NAMALWA (cell line): ENCODE data around the gene ACOT6.
"Not testable (repeated sequence)": the region's sequence is repeated elsewhere in the genome, so short reads cannot be mapped to it uniquely, and the experiment has no call there.

Experiments used
- DNase-seq: peaks from one replicate; pipeline ENCODE4 v3.0.0-alpha.2; 2015; ENCODE audit warnings: low spot score

The ACOT6 gene

GRCh38 chr14:73612339-73613045 lies at the start of gene ACOT6:
Gene ACOT6, plus strand, starts transcription at chr14:73612517. Its CDS starts 55 bp downstream, at chr14:73612572.
- no peak for DNase-seq

GRCh38 chr14:73562696-73563095 lies 49.6 kb upstream of the ACOT6 start:
- DNase-seq = not testable (repeated sequence)

DNA sequence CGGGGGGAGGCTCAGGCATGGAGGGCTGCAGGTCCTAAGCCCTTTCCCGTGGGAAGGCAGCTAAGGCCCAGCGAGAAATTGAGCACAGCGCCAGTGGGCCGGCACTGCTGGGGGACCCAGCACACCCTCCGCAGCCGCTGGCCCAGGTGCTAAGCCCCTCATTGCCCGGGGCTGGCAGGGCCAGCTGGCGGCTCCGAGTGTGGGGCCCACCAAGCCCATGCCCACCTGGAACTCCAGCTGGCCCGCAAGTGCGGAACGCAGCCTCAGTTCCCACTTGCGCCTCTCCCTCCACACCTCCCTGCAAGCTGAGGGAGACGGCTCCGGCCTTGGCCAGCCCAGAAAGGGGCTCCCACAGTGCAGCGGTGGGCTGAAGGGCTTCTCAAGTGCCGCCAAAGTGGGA lies 45.9 kb upstream of the ACOT6 start:
- not testable (repeated sequence) for DNase-seq

DNA sequence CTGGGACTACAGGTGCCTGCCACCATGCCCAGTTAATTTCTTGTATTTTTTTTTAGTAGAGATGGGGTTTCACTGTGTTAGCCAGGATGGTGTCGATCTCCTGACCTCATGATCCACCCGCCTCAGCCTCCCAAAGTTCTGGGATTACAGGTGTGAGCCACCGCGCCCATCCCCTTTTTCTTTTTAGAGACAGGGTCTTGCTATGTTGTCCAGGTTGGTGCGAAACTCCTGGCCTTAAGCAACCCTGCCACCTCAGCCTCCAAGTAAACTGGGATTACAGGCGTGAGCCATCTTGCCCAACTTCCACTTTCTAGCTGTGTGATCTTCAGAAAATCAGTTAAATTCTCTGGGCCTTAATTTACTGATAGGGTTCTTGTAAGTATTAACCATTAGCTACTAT lies 45.4 kb upstream of the ACOT6 start:
- not testable (repeated sequence) for DNase-seq

DNA sequence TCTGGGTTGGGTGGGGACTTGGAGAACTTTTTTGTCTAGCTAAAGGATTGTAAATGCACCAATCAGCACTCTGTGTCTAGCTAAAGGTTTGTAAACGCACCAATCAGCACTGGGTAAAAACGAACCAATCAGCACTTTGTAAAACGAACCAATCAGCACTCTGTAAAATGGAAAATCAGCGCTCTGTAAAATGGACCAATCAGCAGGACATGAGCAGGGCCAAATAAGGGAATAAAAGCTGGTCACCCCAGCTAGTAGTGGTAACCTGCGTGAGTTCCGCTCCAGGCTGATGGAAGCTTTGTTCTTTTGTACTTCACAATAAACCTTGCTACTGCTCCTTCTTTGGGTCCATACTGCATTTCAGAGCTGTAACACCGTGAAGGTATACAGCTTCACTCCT lies 45.0 kb upstream of the ACOT6 start:
- no peak for DNase-seq

- DNase-seq = no peak
Measured at GRCh38 chr14:73567951-73568885, 44.1 kb upstream of the ACOT6 start.

- DNase-seq = not testable (repeated sequence)
Measured at GRCh38 chr14:73568886-73569184, 43.5 kb upstream of the ACOT6 start.

DNA sequence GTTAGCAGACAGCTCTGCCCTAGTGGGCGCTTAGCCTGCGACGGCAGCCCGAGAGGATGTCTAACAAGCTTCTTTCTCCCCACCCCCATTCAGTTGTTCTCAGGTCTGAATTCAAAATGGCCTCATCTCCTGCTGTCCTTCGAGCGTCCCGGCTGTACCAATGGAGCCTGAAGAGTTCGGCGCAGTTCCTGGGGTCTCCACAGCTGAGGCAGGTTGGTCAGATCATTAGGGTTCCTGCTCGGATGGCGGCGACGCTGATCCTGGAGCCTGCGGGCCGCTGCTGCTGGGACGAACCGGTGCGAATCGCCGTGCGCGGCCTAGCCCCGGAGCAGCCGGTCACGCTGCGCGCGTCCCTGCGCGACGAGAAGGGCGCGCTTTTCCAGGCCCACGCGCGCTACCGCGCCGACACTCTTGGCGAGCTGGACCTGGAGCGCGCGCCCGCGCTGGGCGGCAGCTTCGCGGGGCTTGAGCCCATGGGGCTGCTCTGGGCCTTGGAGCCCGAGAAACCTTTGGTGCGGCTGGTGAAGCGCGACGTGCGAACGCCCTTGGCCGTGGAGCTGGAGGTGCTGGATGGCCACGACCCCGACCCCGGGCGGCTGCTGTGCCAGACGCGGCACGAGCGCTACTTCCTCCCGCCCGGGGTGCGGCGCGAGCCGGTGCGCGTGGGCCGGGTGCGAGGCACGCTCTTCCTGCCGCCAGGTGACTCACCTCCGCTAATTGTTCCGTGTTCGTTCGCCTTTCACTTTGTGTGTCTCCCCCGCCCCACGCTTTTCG lies 42.9 kb upstream of the ACOT6 start, which contains the start of gene ACOT2:
TSS of gene ACOT2 (plus strand) at position 29 of the 774 bp plus-strand sequence. CDS start at position 57, 28 bp downstream.
- peak; percentile 70 for DNase-seq

GRCh38 chr14:73570913-73571312 lies 41.4 kb upstream of the ACOT6 start:
- DNase-seq = peak; percentile 38

DNA sequence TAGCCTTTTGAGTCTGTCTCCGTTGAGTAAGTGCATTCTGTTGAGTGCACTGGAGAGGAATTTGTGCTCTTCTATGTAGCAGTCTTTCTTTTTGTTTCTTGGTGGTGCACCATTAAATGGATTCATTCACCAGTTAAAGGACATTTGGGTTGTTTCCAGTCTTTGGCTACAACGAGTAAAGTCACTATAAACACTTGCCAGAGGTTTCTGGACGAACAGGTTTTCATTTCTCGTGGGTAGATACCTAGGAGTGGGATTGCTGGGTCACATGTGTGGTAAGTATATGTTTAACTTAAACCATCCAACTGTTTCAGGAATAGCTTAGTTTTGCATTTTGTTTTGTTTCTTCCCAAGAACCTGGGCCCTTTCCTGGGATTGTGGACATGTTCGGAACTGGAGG lies 39.3 kb upstream of the ACOT6 start:
- DNase-seq = not testable (repeated sequence)

DNA sequence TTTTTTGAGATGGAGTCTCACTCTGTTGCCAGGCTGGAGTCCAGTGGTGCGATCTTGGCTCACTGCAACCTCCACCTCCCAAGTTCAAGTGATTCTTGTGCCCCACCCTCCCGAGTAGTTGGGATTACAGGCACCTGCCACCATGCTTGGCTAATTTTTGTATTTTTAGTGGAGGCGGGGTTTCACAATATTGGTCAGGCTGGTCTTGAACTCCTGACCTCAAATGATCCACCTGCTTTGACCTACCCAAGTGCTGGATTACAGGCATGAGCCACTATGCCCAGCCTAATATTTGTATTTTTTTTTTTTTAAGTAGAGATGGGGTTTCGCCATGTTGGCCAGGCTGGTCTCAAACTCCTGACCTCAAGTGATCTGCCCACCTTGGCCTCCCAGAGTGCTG lies 38.6 kb upstream of the ACOT6 start:
- not testable (repeated sequence) for DNase-seq

DNA sequence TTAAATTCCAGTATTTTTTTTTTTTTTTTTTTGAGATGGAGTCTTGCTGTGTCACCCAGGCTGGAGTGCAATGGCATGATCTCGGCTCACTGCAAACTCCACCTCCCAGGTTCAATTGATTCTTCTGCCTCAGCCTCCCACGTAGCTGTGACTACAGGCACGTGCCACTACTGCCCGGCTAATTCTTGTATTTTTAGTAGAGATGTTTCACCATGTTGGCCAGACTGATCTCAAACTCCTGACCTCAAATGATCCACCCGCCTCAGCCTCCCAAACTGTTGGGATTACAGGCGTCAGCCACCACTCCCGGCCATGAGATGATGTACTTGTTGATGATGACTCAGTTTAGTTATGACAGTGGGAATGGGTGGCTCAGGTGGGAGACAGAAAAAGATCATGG lies 38.1 kb upstream of the ACOT6 start:
- DNase-seq = not testable (repeated sequence)

DNA sequence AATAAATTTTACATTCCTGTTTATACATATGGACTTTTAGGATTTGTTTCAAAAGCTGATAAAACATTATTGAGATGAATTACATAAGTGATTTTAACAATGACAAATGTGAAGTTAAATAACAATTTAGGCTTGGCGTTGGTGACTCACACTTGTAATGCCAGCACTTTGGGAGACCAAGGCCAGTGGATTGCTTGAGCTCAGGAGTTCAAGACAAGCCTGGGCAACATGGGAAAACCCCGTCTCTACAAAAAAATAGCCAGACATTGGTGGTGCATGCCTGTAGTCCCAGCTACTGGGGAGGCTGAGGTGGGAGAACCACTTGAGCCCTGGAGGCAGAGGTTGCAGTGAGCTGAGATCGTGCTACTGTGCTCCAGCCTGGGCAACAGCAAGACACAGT lies 35.9 kb upstream of the ACOT6 start:
- DNase-seq = no peak

DNA sequence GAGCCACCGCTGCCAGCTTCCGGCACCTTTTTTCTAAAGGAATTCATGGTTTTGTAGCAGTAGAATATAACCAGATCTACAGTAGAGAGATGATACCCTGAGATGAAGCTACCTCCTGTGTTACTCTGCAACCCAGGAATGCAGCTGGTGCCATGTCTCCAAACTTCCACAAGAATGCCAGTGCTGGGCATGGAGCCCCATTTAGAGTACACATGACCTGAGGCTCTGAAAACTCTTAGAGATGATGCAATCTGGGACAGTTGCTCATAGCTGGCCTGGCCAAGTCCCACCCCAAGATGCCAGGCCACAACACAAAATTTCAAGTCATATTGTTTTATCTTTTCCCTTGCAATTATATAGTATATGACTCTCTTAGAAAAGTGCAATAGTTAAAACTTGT lies 35.1 kb upstream of the ACOT6 start:
- not testable (repeated sequence) for DNase-seq

GRCh38 chr14:73582102-73582979 lies 30.0 kb upstream of the ACOT6 start:
- not testable (repeated sequence) for DNase-seq

DNA sequence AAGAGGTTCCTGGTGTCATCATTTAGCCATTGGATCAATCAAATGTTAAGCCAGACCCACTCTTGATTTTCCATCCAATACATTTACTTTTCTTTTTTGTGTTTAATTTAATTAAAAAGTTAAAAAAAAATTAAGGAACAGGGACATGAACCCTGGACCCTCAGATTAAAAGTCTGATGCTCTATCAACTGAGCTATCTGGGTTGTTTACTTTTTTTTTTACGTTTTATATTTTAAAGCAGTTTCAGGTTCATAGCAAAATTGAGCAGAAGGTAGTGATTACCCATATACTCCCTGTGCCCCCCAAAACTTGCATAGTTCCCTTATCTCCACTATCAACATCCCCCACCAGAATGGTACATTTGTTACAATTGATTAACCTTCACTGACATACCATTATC lies 23.6 kb upstream of the ACOT6 start:
- no peak for DNase-seq

DNA sequence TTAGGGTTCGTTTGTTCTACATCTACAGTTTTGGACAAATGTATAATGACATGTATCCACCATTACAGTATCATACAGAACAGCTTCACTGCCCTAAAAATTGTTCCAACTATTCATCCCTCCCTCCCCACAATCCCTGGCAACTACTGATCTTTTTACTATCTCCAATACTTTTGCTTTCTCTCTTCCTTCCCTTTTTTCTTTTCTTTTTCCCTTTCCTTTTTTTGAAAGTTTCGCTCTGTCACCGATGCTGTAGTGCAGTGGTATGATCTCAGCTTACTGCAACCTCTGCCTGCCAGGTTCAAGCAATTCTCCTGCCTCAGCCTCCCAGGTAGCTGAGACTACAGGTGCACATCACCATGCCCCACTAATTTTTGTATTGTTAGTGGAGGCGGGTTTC lies 23.2 kb upstream of the ACOT6 start:
- no peak for DNase-seq

DNA sequence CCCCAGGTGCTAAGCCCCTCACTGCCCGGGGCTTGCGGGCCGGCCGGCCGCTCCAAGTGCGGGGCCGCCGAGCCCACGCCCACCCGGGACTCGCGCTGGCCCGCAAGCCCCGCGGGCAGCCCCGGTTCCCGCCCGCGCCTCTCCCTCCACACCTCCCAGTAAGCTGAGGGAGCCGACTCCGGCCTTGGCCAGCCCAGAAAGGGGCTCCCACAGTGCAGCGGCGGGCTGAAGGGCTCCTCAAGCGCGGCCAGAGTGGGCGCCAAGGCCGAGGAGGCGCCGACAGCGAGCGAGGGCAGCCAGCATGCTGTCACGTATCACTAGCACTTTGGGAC lies 21.7 kb upstream of the ACOT6 start:
- not testable (repeated sequence) for DNase-seq

DNA sequence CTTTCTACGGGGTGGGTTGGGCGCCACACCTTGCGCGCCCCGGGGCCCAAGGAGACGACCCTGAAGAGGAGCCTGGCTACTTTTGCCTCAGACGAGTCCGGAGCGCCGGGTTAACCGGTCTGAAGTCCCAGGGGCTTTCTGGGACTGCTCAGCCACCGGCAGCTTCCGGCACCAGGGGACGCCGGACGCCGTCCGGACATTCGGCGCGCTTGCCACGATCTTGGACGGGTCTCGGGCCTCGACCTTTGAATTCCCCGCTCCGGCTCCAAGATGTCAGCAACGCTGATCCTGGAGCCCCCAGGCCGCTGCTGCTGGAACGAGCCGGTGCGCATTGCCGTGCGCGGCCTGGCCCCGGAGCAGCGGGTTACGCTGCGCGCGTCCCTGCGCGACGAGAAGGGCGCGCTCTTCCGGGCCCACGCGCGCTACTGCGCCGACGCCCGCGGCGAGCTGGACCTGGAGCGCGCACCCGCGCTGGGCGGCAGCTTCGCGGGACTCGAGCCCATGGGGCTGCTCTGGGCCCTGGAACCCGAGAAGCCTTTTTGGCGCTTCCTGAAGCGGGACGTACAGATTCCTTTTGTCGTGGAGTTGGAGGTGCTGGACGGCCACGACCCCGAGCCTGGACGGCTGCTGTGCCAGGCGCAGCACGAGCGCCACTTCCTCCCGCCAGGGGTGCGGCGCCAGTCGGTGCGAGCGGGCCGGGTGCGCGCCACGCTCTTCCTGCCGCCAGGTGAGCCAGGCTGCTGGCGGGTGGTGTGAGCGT lies 20.4 kb upstream of the ACOT6 start, which contains the start of gene ACOT4:
TSS of gene ACOT4 (plus strand) at position 184 of the 760 bp plus-strand sequence. CDS start at position 271, 87 bp downstream.
- no peak for DNase-seq

GRCh38 chr14:73594491-73594890 lies 17.8 kb upstream of the ACOT6 start:
- no peak for DNase-seq

GRCh38 chr14:73599499-73599898 lies 12.8 kb upstream of the ACOT6 start:
- DNase-seq = no peak
